Mucosa of gallbladder (tissue), 1 donor: Measurements from ENCODE around the gene PCDH11X. TPM values are rescaled to one million over a fixed set of nuclear protein-coding genes. Genes with fewer than 3 reads are reported as not detected.
"Not testable (repeated sequence)": the region's sequence is repeated elsewhere in the genome, so short reads cannot be mapped to it uniquely, and the experiment has no call there.

Experiments used
- DNase-seq: peaks from one replicate; pipeline ENCODE4 v3.0.0-alpha.2; 2020; ENCODE audit warnings: low spot score
- total RNA-seq: library from RNA; stranded (reverse); gene quantifications from one replicate; pipeline ENCODE4 v1.2.1, GENCODE V29; 2021
- donor health status: DM: no; HTN: no; CAD: no.

PCDH11X gene, protein sequence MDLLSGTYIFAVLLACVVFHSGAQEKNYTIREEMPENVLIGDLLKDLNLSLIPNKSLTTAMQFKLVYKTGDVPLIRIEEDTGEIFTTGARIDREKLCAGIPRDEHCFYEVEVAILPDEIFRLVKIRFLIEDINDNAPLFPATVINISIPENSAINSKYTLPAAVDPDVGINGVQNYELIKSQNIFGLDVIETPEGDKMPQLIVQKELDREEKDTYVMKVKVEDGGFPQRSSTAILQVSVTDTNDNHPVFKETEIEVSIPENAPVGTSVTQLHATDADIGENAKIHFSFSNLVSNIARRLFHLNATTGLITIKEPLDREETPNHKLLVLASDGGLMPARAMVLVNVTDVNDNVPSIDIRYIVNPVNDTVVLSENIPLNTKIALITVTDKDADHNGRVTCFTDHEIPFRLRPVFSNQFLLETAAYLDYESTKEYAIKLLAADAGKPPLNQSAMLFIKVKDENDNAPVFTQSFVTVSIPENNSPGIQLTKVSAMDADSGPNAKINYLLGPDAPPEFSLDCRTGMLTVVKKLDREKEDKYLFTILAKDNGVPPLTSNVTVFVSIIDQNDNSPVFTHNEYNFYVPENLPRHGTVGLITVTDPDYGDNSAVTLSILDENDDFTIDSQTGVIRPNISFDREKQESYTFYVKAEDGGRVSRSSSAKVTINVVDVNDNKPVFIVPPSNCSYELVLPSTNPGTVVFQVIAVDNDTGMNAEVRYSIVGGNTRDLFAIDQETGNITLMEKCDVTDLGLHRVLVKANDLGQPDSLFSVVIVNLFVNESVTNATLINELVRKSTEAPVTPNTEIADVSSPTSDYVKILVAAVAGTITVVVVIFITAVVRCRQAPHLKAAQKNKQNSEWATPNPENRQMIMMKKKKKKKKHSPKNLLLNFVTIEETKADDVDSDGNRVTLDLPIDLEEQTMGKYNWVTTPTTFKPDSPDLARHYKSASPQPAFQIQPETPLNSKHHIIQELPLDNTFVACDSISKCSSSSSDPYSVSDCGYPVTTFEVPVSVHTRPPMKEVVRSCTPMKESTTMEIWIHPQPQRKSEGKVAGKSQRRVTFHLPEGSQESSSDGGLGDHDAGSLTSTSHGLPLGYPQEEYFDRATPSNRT (N-terminal part only)
- 0.06 TPM for total RNA-seq

DNA sequence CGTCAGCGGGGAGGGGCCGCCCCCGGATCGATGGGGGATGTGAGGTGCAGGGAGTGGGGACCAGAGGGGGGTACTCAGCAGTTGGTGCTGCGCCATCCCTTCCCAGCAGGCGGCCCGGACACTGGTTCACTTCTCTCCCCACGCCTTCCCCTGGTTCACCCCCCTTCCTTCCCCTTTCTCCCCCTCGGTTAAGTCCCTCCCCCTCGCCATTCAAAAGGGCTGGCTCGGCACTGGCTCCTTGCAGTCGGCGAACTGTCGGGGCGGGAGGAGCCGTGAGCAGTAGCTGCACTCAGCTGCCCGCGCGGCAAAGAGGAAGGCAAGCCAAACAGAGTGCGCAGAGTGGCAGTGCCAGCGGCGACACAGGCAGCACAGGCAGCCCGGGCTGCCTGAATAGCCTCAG lies at the start of gene PCDH11X:
TSS of gene PCDH11X (plus strand) at position 241 of the 400 bp plus-strand sequence. CDS start 56,130 bp downstream, outside the sequence.
- DNase-seq, result not testable (repeated sequence)

DNA sequence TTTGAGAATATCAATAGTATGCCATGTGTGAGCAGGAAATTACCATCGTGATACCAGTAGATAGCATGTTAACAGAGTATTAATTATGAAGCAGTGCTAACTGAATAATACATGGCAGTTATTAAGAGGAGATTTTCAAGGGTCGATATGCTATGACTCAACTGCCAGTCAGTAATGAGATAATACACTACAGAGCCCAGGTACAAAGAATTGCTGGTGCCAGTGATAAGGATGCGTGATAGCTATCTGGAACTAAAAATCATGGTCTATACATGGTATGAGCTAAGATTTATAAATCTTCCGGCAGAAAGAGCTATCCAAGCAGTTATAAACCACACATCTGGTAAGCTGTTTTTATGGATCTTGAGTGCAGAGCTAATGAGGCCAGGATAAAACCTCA lies 31.7 kb upstream of the PCDH11X start:
- DNase-seq, result not testable (repeated sequence)

DNA sequence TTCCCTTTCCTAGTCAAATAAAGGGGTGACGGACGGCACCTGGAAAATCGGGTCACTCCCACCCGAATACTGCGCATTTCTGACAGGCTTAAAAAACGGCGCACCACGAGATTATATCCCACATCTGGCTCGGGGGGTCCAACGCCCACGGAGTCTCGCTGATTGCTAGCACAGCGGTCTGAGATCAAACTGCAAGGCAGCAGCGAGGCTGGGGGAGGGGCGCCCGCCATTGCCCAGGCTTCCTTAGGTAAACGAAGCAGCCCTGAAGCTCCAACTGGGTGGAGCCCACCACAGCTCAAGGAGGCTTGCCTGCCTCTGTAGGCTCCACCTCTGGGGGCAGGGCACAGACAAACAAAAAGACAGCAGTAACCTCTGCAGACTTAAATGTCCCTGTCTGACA lies 26.2 kb upstream of the PCDH11X start:
- not testable (repeated sequence) for DNase-seq

DNA sequence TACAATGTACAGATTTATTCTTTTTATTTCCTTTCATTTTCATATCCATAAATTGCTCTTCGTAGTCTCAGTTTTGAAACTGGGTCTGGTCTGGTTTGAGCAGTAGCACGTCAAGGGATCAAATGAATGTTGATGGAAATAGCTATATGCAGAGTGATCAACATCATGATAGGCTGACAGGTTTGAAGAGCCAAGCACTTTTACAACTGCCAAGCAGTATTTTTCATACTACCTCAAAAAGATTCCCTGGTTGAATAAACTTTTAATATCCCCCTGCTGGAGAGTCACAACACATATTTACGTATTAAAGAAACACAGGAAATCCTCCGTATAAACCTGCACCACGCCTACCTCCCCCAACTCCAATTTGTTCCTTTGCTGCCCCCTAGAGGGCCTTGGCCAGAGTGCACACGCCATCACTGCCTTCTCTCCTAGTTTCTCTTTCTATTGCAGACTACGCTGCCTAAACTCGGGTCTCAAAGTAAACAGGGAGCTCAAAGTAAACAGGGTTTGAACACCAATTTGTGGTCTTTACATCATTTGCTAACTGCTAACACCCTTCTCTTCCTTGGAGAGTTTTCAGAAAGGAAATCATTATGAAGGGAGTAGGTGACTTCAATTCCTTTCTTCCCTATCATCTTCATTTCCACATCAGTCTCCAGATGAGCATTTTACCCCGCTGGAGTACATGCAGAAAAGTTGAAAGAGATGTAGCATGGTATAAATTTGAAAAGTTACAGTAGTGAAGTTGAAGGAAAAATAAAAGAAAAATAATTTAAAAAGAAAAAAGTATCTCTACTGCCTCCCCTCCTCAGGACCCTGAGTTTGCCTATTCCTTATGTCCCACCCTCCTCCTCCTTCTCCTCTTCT lies 8.3 kb upstream of the PCDH11X start:
- not testable (repeated sequence) for DNase-seq

DNA sequence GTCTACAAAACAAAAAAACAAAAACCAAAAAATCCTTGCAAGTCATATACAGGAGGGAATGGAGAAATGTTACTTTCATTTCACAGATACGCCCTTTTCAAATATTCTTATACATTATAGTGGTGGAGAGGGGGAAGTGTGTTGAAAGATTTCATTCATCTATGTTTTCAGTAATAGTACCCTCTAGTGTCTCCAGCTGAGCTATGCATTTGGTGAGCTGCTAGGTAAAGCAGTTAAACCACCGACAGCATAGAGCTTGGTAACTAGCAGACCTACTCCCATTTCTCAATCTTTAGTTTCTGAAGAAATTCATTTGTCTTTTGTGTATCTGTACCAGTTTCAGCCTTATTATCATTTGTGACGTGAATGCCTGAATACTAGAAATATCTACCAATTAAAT lies 5.2 kb upstream of the PCDH11X start:
- not testable (repeated sequence) for DNase-seq

DNA sequence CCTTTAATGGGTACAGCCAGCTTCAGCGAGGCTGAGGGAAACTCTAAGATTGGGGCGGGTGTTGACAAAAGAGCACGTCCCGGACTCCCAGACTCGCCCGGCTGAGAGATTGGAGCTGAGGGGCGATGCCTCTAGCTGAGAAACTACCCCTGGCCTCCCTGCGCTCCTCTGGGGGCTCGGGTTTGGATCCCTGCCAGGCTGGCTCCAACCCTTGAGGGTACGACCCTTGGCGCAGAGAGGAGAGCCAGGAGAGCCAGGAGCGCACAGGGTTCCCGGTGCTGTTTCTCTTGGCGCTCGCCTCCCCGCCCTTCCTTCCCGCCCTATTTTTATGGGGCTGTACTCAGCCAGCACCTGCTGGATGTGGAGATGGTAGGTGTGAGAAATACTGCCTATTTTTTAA lies 833 bp downstream of the PCDH11X start:
- DNase-seq, result not testable (repeated sequence)

DNA sequence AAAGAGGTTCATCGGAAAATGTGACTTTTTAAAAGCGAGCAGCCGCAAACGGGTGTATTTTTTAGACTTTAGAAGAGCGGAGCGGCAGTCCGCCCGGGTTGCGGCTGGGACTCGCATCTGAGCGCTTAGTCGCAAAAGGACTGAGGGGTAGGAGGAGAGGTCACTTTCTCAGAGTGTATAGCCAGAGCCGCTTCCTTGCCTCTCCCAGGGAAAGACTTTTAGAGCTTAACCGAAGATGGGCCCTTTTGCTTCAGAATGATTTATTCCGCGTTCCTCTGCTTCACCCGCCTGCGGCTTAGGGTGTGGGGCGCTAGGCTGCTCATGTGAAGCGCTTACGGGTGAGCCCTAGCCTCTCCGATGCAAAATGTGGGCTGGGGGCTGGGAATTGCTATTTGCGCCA lies 1.5 kb downstream of the PCDH11X start:
- not testable (repeated sequence) for DNase-seq

DNA sequence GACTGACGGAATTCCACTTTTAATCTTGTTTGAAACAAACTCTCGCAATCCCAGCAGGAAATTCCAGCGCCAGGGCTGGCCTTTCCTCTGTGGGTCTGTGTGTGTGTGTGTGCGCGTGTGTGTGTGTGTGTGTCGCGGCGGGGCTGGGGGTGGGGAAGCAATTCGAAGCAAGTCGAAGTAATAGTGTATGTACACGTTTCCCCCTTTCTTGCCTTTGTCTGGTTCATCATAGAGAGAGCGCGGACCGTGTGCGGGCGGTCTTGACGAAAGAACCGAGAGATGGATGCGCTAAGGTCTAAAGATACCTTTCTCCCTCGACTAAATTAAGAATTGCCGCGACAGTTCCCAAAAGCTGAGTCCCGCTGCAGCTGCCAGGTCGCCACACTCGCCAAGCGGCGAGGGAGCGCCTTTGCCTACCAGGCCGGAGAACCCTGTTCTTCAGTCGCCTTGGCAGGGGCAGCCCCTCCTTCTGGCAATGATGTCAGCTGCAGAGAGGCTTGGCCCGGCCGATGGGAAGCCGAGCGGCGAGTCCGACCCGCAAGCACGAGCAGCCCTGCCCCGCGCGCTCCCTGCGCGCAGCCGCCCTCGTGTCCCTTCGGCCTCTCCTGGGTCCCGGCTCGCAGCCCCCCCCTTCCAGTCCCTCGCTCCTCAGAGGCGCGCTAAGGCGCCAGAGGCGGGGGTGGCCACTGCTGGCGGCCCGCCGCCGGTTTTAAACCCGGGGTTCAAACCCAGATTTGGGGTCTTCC lies 2.6 kb downstream of the PCDH11X start:
- DNase-seq, result not testable (repeated sequence)

DNA sequence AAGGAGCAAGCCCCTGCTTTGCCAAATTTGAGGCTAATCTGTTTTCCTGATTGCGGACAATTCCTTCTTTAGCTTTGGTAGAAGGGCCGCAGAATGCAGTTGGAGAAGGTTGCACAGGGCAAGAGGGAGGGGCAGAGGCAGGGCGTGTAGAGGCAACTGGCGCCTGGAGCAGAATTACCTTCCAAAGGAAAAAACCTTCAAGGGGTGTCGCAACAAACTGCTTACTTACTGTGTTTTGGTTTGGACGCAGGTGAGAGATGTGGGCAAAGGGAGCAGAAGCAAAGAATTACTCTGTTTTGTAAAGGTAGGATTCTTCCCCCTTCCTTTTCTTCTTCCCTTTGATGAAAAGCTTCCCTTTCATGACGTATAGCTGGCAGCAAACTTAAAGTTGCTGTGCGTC lies 3.6 kb downstream of the PCDH11X start:
- DNase-seq, result not testable (repeated sequence)

DNA sequence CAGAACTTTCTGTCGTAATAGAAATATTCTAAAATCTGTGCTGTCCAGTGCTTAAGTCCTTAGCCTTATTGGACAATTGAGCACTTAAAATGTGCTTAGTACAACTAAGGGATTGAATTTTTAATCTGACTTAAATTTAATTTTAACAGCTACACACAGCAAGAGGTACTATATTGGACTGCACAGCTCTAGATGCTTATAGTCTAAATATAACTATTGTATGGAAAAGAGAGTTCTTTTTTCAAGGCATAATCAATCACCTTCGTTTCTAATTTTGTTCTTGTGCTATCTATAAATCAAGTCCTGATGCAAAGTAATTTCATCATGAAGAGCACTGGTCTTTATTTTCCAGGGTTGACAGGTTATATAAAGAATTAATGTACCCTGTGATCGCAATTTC lies 38.4 kb downstream of the PCDH11X start:
- DNase-seq, result not testable (repeated sequence)

DNA sequence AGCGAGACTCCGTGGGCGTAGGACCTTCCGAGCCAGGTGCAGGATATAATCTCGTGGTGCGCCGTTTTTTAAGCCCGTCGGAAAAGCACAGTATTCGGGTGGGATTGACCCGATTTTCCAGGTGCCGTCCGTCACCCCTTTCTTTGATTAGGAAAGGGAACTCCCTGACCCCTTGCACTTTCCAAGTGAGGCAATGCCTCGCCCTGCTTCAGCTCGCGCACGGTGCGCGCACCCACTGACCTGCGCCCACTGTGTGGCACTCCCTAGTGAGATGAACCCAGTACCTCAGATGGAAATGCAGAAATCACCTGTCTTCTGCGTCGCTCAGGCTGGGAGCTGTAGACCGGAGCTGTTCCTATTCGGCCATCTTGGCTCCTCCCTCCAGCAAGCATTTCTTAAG lies 46.1 kb downstream of the PCDH11X start:
- DNase-seq, result not testable (repeated sequence)
